Liver (tissue), 9 donors: ENCODE results near the gene RNF215. TPM values are rescaled to one million over a fixed set of nuclear protein-coding genes. Genes with fewer than 3 reads are reported as not detected.

Experiments
- DNase-seq: peaks from one replicate; pipeline ENCODE4 v3.0.0-alpha.2; 2017; ENCODE audit warnings: low spot score
- H3K27ac ChIP-seq, 2 donors: one replicate each; pipeline ENCODE4 v1.7.0; 2013; ENCODE audit warnings: inconsistent platforms in 2 of 2, low read length in 2 of 2, control low read depth in 1 of 2, low read depth in 1 of 2, mild to moderate bottlenecking in 1 of 2
- H3K27me3 ChIP-seq, 4 donors: one replicate each; pipeline versions ENCODE4 v1.6.1 to v1.7.0; 2013; ENCODE audit warnings: low read length in 3 of 4, inconsistent platforms in 1 of 4, mild to moderate bottlenecking in 1 of 4, moderate library complexity in 1 of 4; ENCODE audit not compliant: control insufficient read depth in 4 of 4, insufficient read depth in 4 of 4
- H3K36me3 ChIP-seq, 4 donors: one replicate each; pipeline versions ENCODE4 v1.6.1 to v1.7.0; 2013; ENCODE audit warnings: low read length in 3 of 4, mild to moderate bottlenecking in 3 of 4, low read depth in 1 of 4, moderate library complexity in 1 of 4; ENCODE audit not compliant: control insufficient read depth in 4 of 4, insufficient read depth in 3 of 4
- H3K4me1 ChIP-seq, 4 donors: one replicate each; pipeline versions ENCODE4 v1.6.1 to v1.7.0; 2013; ENCODE audit warnings: low read length in 3 of 4, mild to moderate bottlenecking in 3 of 4, moderate library complexity in 1 of 4; ENCODE audit not compliant: control insufficient read depth in 4 of 4, insufficient read depth in 4 of 4
- H3K4me3 ChIP-seq, 3 donors: one replicate each; pipeline versions ENCODE4 v1.6.1 to v1.7.0; 2013; ENCODE audit warnings: low read length in 3 of 3, control low read depth in 1 of 3, low read depth in 1 of 3, mild to moderate bottlenecking in 1 of 3
- H3K9ac ChIP-seq, 2 donors: one replicate each; pipeline ENCODE4 v1.7.0; 2013; ENCODE audit warnings: low read length in 2 of 2, mild to moderate bottlenecking in 2 of 2, moderate library complexity in 2 of 2, control low read depth in 1 of 2, low read depth in 1 of 2
- H3K9me3 ChIP-seq, 4 donors: one replicate each; pipeline versions ENCODE4 v1.6.1 to v1.7.0; 2013; ENCODE audit warnings: low read length in 3 of 4; ENCODE audit not compliant: control insufficient read depth in 4 of 4
- CTCF ChIP-seq: fragments of 150-350 bp; IDR thresholded peaks from 2 replicates; pipeline ENCODE4 v1.5.1; 2017; ENCODE audit warnings: improper control_type of control experiment, low read depth, low read length; ENCODE audit not compliant: missing input control
- EGR1 ChIP-seq, 2 donors: IDR thresholded peaks; 2 replicates each; pipeline ENCODE4 v1.6.1; 2016 to 2018; ENCODE audit warnings: antibody characterized with exemption in 2 of 2, low read depth in 2 of 2
- FOXA1 ChIP-seq: IDR thresholded peaks from 2 replicates; pipeline ENCODE4 v1.6.1; 2016; ENCODE audit warnings: antibody characterized with exemption
- FOXA2 ChIP-seq: IDR thresholded peaks from 2 replicates; pipeline ENCODE4 v1.6.1; 2016; ENCODE audit warnings: antibody characterized with exemption
- GABPA ChIP-seq, 2 donors: IDR thresholded peaks in 1 of 2; conservative IDR thresholded peaks in 1 of 2; 2 replicates each; pipeline ENCODE4 v1.6.1; 2016; ENCODE audit warnings: antibody characterized with exemption in 2 of 2, mild to moderate bottlenecking in 1 of 2, moderate library complexity in 1 of 2
- HNF4G ChIP-seq: IDR thresholded peaks from 2 replicates; pipeline ENCODE4 v1.6.1; 2016; ENCODE audit warnings: antibody characterized with exemption
- MAX ChIP-seq: IDR thresholded peaks from 2 replicates; pipeline ENCODE4 v1.6.1; 2016; ENCODE audit warnings: antibody characterized with exemption
- RAD21 ChIP-seq, 2 donors: IDR thresholded peaks; 2 replicates each; pipeline ENCODE4 v1.6.1; 2016; ENCODE audit warnings: antibody characterized with exemption in 2 of 2, mild to moderate bottlenecking in 2 of 2
- REST ChIP-seq: IDR thresholded peaks from 2 replicates; pipeline ENCODE4 v1.6.1; 2016; ENCODE audit warnings: antibody characterized with exemption, mild to moderate bottlenecking
- RXRA ChIP-seq, 2 donors: IDR thresholded peaks; 2 replicates each; pipeline ENCODE4 v1.6.1; 2017 to 2018; ENCODE audit warnings: antibody characterized with exemption in 2 of 2, mild to moderate bottlenecking in 1 of 2
- TAF1 ChIP-seq: conservative IDR thresholded peaks from 2 replicates; pipeline ENCODE4 v1.6.1; 2016; ENCODE audit warnings: antibody characterized with exemption, mild to moderate bottlenecking
- YY1 ChIP-seq: IDR thresholded peaks from 2 replicates; pipeline ENCODE4 v1.6.1; 2016; ENCODE audit warnings: antibody characterized with exemption, mild to moderate bottlenecking
- ZBTB33 ChIP-seq: IDR thresholded peaks from 2 replicates; pipeline ENCODE4 v1.6.1; 2016; ENCODE audit warnings: antibody characterized with exemption
- WGBS: extraction: QIAGEN DNeasy Blood & Tissue Kit; methylation state at CpG from one replicate; pipeline ENCODE4 v1.1.7; 2013; 5-methylcytosine and 5-hydroxymethylcytosine counted together
- polyA plus RNA-seq, 2 donors: library from polyadenylated mRNA; stranded (reverse) in 1 of 2; unstranded in 1 of 2; fragments of 200-250 nt in 1 of 2; fragments of >200 nt in 1 of 2; fragmentation: Nextera tagmentation in 1 of 2; extraction: Ambion mirVana in 1 of 2; gene quantifications; one replicate each; pipeline versions ENCODE4 v1.2.1 to v1.2.3, GENCODE V29; 2013 to 2015
- total RNA-seq, 2 donors: library from RNA; depleted of rRNA; stranded (reverse); fragments of >200 nt; gene quantifications; one replicate each; pipeline ENCODE4 v1.2.3, GENCODE V29; 2014
- donor health status: healthy.
- donor health status: healthy.
- donor health status: healthy.
- donor health status: healthy.
- donor health status: healthy.

The RNF215 gene
- total and polyA plus RNA-seq, 4 donors, result 0.71 to 7.3 (median 5.8) TPM

GRCh38 chr22:30335236-30335635, 52.0 kb downstream of the RNF215 start (continued):
- TF ChIP-seq CTCF, result no peak

- H3K27ac ChIP-seq, result no peak overlapping the region
- H3K9me3 ChIP-seq, result no peaks in the 10 kb centered on the region
- no peak overlapping the region for H3K4me3 ChIP-seq
- no peak for DNase-seq
- H3K27me3 ChIP-seq, result no peaks in the 10 kb centered on the region
- no peak overlapping the region for H3K9ac ChIP-seq
- TF ChIP-seq TAF1, result no peak
- no peak for TF ChIP-seq RXRA (IDR thresholded peaks at IDR 0.05)
- no peak for TF ChIP-seq ZBTB33
- no peak for TF ChIP-seq EGR1 (IDR thresholded peaks at IDR 0.05; ENCODE audit: low read depth in 2 of 2)
- no peak for TF ChIP-seq YY1
- TF ChIP-seq MAX, result no peak
- TF ChIP-seq HNF4G, result no peak
- no peak for TF ChIP-seq GABPA (IDR thresholded peaks at IDR 0.05 in 1 of 2, conservative IDR thresholded peaks at IDR 0.05 in 1 of 2)
- no peak for TF ChIP-seq CTCF
- H3K36me3 ChIP-seq, result peaks cover 38 to 74% (median 56%) of the 10 kb centered on the region in 4 donors
- 98% methylated on average over 4 of the region's 4 CpGs for WGBS
- H3K4me1 ChIP-seq, result peaks cover 0 to 5% (median 4%) of the 10 kb centered on the region in 4 donors
Measured at GRCh38 chr22:30334646-30335045, 52.6 kb downstream of the RNF215 start.

GRCh38 chr22:30333707-30334087, 53.5 kb downstream of the RNF215 start:
- 92% methylated on average over 3 of the region's 3 CpGs for WGBS
- H3K27me3 ChIP-seq, result no peaks in the 10 kb centered on the region

More at GRCh38 chr22:30333707-30334087, 53.5 kb downstream of the RNF215 start:
- H3K9ac ChIP-seq, result no peak overlapping the region
- peaks cover 30 to 65% (median 49%) of the 10 kb centered on the region in 4 donors for H3K36me3 ChIP-seq
- H3K27ac ChIP-seq, result no peak overlapping the region
- TF ChIP-seq MAX (no peak), FOXA1 (no peak), GABPA (IDR thresholded peaks at IDR 0.05 in 1 of 2, conservative IDR thresholded peaks at IDR 0.05 in 1 of 2) (no peak), RAD21 (IDR thresholded peaks at IDR 0.05) (no peak), FOXA2 (no peak), TAF1 (no peak), REST (no peak)
- DNase-seq, result no peak
- peaks cover 0 to 5% (median 4%) of the 10 kb centered on the region in 4 donors for H3K4me1 ChIP-seq
- H3K4me3 ChIP-seq, result no peak overlapping the region
- H3K9me3 ChIP-seq, result no peaks in the 10 kb centered on the region
